Lower lobe of right lung (tissue), 2 donors: ENCODE data around the gene SCN9A. TPM values are rescaled to one million over a fixed set of nuclear protein-coding genes. Genes with fewer than 3 reads are reported as not detected.

Experiments used
- ATAC-seq, 2 donors: fragments of 200-7000 bp; cut with Tn5 transposase; one replicate each; pipeline ENCODE4 v1.9.1; 2020 to 2022; ENCODE audit warnings: mild to moderate bottlenecking in 2 of 2, moderate library complexity in 2 of 2
- DNase-seq: peaks from one replicate; pipeline ENCODE4 v3.0.0-alpha.2; 2020
- H3K27ac ChIP-seq: fragments of 200-600 bp; one replicate; pipeline ENCODE4 v1.8.0; 2022
- H3K27me3 ChIP-seq: fragments of 200-600 bp; one replicate; pipeline ENCODE4 v1.8.0; 2022; ENCODE audit warnings: low read depth
- H3K36me3 ChIP-seq: fragments of 200-600 bp; one replicate; pipeline ENCODE4 v1.8.0; 2022; ENCODE audit warnings: mild to moderate bottlenecking
- H3K4me1 ChIP-seq: fragments of 200-600 bp; one replicate; pipeline ENCODE4 v1.8.0; 2022
- H3K4me3 ChIP-seq: fragments of 200-600 bp; one replicate; pipeline ENCODE4 v1.8.0; 2022; ENCODE audit warnings: mild to moderate bottlenecking
- H3K9me3 ChIP-seq: fragments of 200-600 bp; one replicate; pipeline ENCODE4 v1.8.0; 2022
- intact Hi-C: fragments of 100-400 bp; cut with DNase I; formaldehyde crosslinking; loops from one replicate; pipeline ENCODE4 v1.11.0; 2022
- total RNA-seq: library from RNA; stranded (reverse); fragmentation: NEBNext Ultra II Directional; extraction: Animal tissue kit (Norgen Biotek cat#: 25700); gene quantifications from one replicate; pipeline ENCODE4 v1.2.1, GENCODE V29; 2021
- TF ChIP-seq, protein P1 (sequence below): fragments of 200-600 bp; IDR thresholded peaks from one replicate; pipeline ENCODE4 v1.8.0; 2022; ENCODE audit warnings: antibody characterized with exemption, mild to moderate bottlenecking
- donor health status: DM: no; HTN: yes; CAD: no; lungs with severe emphysema.

Gene SCN9A
- total RNA-seq, 1 donor from 2014 or later = 13.6 TPM

DNA sequence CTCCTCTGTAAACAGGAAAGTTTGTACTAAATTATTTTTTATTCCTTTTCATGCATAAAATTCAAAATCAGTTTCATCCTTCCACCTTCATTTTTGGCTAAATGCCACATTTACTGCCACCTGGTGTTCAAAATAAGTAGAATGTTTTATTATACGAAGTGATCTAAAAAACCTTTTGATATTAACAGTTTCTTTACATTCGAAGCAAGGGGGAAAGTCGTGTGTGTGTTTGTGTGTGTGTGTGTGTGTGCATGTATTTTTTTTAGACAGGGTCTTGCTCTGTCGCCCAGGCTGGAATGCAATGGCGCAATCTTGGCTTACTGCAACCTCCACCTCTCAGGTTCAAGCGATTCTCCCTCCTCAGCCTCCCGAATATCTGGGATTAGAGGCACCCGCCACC, 9.0 kb upstream of the SCN9A start:
- ATAC-seq (peak in 1 of 2 donors; percentile 33), DNase-seq (no peak)
- intact Hi-C loops = no loop called here
- TF ChIP-seq, protein P1, sequence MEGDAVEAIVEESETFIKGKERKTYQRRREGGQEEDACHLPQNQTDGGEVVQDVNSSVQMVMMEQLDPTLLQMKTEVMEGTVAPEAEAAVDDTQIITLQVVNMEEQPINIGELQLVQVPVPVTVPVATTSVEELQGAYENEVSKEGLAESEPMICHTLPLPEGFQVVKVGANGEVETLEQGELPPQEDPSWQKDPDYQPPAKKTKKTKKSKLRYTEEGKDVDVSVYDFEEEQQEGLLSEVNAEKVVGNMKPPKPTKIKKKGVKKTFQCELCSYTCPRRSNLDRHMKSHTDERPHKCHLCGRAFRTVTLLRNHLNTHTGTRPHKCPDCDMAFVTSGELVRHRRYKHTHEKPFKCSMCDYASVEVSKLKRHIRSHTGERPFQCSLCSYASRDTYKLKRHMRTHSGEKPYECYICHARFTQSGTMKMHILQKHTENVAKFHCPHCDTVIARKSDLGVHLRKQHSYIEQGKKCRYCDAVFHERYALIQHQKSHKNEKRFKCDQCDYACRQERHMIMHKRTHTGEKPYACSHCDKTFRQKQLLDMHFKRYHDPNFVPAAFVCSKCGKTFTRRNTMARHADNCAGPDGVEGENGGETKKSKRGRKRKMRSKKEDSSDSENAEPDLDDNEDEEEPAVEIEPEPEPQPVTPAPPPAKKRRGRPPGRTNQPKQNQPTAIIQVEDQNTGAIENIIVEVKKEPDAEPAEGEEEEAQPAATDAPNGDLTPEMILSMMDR = peak; percentile 41
- H3K4me1 ChIP-seq = no peaks in the 10 kb centered on the region
- H3K36me3 ChIP-seq = no peaks in the 10 kb centered on the region
- H3K27me3 ChIP-seq = no peaks in the 10 kb centered on the region
- H3K4me3 ChIP-seq = no peak overlapping the region
- H3K27ac ChIP-seq = no peak overlapping the region
- H3K9me3 ChIP-seq = no peaks in the 10 kb centered on the region

- no peak for DNase-seq
- TF ChIP-seq, protein P1 = no peak
- no peak overlapping the region for H3K4me3 ChIP-seq
- no peaks in the 10 kb centered on the region for H3K27me3 ChIP-seq
- no peaks in the 10 kb centered on the region for H3K9me3 ChIP-seq
- intact Hi-C loops = no loop called here
- no peaks in the 10 kb centered on the region for H3K4me1 ChIP-seq
- ATAC-seq = no peak
- no peaks in the 10 kb centered on the region for H3K36me3 ChIP-seq
- H3K27ac ChIP-seq = no peak overlapping the region
Measured at GRCh38 chr2:166382448-166382847, 6.7 kb upstream of the SCN9A start.

GRCh38 chr2:166380615-166381014, 4.9 kb upstream of the SCN9A start:
- intact Hi-C loops = no loop called here
- Histone ChIP-seq H3K4me1 (no peaks in the 10 kb centered on the region), H3K36me3 (no peaks in the 10 kb centered on the region), H3K9me3 (no peaks in the 10 kb centered on the region), H3K27ac (no peak overlapping the region), H3K27me3 (no peaks in the 10 kb centered on the region), H3K4me3 (no peak overlapping the region)
- TF ChIP-seq, protein P1 = no peak
- DNase-seq = no peak
- ATAC-seq = no peak

DNA sequence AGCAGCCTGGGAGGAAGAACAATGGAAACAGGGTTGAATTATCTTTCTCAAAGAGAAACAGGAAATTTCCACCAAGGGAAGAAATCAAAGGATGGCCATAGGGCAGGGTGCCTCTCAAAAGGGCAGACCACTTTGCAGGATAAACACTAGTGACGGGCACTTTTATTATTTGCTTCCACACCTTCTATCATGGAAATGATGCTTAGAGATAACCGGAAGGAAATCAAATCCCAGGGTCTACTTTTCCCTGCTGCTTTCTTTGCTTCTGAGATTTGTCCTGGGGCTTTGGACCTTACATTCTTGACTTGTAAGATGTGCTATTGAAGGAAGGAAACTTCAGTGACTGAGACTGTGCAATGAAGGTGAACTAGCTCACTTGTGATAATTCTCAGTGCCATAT, 1.1 kb upstream of the SCN9A start:
- Histone ChIP-seq H3K4me1 (peaks cover 12% of the 10 kb centered on the region), H3K9me3 (no peaks in the 10 kb centered on the region), H3K36me3 (no peaks in the 10 kb centered on the region), H3K27ac (no peak overlapping the region), H3K4me3 (peak overlapping the region; percentile 68), H3K27me3 (no peaks in the 10 kb centered on the region)
- TF ChIP-seq, protein P1 = no peak
- DNase-seq (no peak), ATAC-seq (no peak)
- intact Hi-C loops = no loop called here

- intact Hi-C loops = no loop called here
- no peak for ATAC-seq
- no peaks in the 10 kb centered on the region for H3K27me3 ChIP-seq
- H3K4me1 ChIP-seq = peaks cover 12% of the 10 kb centered on the region
- no peaks in the 10 kb centered on the region for H3K9me3 ChIP-seq
- no peaks in the 10 kb centered on the region for H3K36me3 ChIP-seq
- H3K27ac ChIP-seq = peak overlapping the region; percentile 66
- peak overlapping the region; percentile 68 for H3K4me3 ChIP-seq
- no peak for DNase-seq
- TF ChIP-seq, protein P1 = no peak
Measured at GRCh38 chr2:166376488-166376828, 714 bp upstream of the SCN9A start.

- no peaks in the 10 kb centered on the region for H3K36me3 ChIP-seq
- ATAC-seq (peak in 1 of 2 donors; percentile 63), DNase-seq (no peak)
- no peaks in the 10 kb centered on the region for H3K9me3 ChIP-seq
- TF ChIP-seq, protein P1 = no peak
- peaks cover 12% of the 10 kb centered on the region for H3K4me1 ChIP-seq
- H3K27ac ChIP-seq = peak overlapping the region; percentile 66
- intact Hi-C loops = no loop called here
- H3K27me3 ChIP-seq = no peaks in the 10 kb centered on the region
- H3K4me3 ChIP-seq = peak overlapping the region; percentile 68
Measured at GRCh38 chr2:166375195-166375735, 479 bp downstream of the SCN9A start.
